Measurements from ENCODE around the gene TMEM129.

The TMEM129 gene

DNA sequence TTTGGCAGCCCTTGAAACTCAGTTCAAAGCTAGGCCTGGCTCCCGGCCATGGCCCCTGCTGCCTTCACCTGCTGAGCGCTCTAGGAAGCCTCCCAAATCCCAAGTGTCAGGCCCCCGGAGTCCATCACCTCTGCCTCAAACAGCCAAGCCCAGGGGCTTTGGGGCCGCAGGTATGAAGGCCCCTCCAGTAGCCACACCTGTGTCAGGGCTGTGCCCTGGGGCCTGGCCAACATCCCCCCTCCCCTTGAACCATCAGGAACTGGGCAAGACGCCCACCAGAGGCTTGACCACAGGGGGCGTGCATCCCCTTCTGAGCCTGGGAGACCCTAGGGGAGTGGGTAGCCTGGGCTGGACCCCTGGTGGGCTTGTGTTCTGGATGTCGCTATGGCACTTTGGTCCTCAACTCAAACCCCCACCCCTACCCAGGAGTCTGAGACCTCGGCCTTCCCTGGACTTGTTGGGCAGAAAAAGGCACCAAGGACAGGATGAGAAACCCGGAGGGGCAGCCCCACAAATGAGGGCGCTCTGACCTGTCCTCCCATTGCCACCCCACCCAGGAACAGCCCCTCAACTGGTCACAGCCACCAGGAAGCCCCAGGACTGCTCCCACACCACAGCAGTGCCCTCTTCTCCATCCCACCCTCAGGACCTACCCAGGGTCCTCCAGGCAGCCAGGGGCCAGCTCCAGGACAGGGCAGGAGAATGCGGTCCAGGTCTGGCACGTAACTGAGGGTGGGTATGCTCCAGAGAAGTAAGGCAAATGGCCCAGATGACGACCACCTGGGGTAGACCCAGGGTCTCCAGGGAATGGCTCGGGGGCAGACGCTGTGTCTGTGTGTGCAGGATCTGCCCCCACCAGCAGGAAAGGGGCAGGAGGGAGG is 4.8 kb downstream of the TMEM129 start (continued):
- no peak for TF ChIP-seq PPARA (CRISPR knock-in tag; IDR thresholded peaks at IDR 0.05; ENCODE audit: borderline replicate concordance)
- TF ChIP-seq ARNTL (CRISPR knock-in tag; IDR thresholded peaks at IDR 0.05; ENCODE audit: borderline replicate concordance, low read depth): no peak
- no peak for TF ChIP-seq CSDC2 (CRISPR knock-in tag; IDR thresholded peaks at IDR 0.05)
- TF ChIP-seq ISL1 (CRISPR knock-in tag; IDR thresholded peaks at IDR 0.05): no peak
- TF ChIP-seq, protein P1, sequence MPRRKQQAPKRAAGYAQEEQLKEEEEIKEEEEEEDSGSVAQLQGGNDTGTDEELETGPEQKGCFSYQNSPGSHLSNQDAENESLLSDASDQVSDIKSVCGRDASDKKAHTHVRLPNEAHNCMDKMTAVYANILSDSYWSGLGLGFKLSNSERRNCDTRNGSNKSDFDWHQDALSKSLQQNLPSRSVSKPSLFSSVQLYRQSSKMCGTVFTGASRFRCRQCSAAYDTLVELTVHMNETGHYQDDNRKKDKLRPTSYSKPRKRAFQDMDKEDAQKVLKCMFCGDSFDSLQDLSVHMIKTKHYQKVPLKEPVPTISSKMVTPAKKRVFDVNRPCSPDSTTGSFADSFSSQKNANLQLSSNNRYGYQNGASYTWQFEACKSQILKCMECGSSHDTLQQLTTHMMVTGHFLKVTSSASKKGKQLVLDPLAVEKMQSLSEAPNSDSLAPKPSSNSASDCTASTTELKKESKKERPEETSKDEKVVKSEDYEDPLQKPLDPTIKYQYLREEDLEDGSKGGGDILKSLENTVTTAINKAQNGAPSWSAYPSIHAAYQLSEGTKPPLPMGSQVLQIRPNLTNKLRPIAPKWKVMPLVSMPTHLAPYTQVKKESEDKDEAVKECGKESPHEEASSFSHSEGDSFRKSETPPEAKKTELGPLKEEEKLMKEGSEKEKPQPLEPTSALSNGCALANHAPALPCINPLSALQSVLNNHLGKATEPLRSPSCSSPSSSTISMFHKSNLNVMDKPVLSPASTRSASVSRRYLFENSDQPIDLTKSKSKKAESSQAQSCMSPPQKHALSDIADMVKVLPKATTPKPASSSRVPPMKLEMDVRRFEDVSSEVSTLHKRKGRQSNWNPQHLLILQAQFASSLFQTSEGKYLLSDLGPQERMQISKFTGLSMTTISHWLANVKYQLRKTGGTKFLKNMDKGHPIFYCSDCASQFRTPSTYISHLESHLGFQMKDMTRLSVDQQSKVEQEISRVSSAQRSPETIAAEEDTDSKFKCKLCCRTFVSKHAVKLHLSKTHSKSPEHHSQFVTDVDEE (CRISPR knock-in tag; IDR thresholded peaks at IDR 0.05): no peak

DNA sequence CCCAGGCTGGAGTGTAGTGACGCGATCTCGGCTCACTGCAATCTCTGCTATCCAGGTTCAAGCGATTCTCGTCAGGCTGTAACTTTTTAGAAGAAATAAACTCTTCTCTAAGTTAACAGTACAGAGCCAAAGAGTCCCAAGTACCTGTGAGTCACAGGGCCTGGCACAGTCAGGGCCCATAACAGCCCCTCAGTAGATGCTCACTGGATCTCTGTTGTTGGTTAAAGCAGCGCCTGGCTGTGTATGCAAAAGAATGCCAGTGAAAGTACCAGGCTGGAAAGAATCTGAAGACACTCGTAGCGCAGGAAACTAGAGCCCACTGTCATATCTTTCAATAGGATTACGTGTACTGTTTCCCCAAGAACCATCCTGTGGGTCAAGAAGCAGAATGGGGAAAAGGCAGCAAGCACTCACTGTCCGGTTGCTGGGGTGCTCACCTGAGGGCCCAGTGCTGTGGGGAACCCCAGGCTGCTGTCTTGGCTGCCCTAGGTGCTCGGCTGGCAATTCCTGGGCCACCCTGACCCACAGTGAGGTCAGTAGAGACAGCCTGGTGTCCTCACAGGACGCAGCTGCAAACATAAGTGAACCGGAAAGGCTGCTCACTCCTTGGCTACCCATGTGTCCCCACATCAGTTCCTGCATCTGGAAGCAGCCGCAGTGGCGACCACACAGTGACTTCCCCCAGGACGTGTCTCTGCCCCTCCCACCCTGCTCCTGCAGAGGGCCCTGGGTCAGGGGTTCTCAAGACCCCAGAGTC is 5.9 kb downstream of the TMEM129 start:
- no peak for ATAC-seq
- TF ChIP-seq, protein P1 (CRISPR knock-in tag; IDR thresholded peaks at IDR 0.05): no peak
- TF ChIP-seq, protein P2, sequence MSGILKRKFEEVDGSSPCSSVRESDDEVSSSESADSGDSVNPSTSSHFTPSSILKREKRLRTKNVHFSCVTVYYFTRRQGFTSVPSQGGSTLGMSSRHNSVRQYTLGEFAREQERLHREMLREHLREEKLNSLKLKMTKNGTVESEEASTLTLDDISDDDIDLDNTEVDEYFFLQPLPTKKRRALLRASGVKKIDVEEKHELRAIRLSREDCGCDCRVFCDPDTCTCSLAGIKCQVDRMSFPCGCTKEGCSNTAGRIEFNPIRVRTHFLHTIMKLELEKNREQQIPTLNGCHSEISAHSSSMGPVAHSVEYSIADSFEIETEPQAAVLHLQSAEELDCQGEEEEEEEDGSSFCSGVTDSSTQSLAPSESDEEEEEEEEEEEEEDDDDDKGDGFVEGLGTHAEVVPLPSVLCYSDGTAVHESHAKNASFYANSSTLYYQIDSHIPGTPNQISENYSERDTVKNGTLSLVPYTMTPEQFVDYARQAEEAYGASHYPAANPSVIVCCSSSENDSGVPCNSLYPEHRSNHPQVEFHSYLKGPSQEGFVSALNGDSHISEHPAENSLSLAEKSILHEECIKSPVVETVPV (CRISPR knock-in tag; IDR thresholded peaks at IDR 0.05): no peak
- TF ChIP-seq ESRRG (CRISPR knock-in tag; IDR thresholded peaks at IDR 0.05) (no peak), OSR1 (CRISPR knock-in tag; IDR thresholded peaks at IDR 0.05) (no peak), ZC3H10 (CRISPR knock-in tag; IDR thresholded peaks at IDR 0.05) (no peak), RARB (CRISPR knock-in tag; IDR thresholded peaks at IDR 0.05) (no peak), CSDC2 (CRISPR knock-in tag; IDR thresholded peaks at IDR 0.05) (no peak), GLIS3 (CRISPR knock-in tag; IDR thresholded peaks at IDR 0.05) (no peak), ZNF8 (CRISPR knock-in tag; IDR thresholded peaks at IDR 0.05) (no peak), SNAI2 (CRISPR knock-in tag; IDR thresholded peaks at IDR 0.05) (no peak), ARNTL (CRISPR knock-in tag; IDR thresholded peaks at IDR 0.05; ENCODE audit: borderline replicate concordance, low read depth) (no peak), BACH2 (CRISPR knock-in tag; IDR thresholded peaks at IDR 0.05; ENCODE audit: borderline replicate concordance) (no peak), ZFP30 (CRISPR knock-in tag; IDR thresholded peaks at IDR 0.05) (no peak)
- TF ChIP-seq, protein P3, sequence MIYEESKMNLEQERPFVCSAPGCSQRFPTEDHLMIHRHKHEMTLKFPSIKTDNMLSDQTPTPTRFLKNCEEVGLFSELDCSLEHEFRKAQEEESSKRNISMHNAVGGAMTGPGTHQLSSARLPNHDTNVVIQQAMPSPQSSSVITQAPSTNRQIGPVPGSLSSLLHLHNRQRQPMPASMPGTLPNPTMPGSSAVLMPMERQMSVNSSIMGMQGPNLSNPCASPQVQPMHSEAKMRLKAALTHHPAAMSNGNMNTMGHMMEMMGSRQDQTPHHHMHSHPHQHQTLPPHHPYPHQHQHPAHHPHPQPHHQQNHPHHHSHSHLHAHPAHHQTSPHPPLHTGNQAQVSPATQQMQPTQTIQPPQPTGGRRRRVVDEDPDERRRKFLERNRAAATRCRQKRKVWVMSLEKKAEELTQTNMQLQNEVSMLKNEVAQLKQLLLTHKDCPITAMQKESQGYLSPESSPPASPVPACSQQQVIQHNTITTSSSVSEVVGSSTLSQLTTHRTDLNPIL (CRISPR knock-in tag; IDR thresholded peaks at IDR 0.05; ENCODE audit: low read depth): no peak

DNA sequence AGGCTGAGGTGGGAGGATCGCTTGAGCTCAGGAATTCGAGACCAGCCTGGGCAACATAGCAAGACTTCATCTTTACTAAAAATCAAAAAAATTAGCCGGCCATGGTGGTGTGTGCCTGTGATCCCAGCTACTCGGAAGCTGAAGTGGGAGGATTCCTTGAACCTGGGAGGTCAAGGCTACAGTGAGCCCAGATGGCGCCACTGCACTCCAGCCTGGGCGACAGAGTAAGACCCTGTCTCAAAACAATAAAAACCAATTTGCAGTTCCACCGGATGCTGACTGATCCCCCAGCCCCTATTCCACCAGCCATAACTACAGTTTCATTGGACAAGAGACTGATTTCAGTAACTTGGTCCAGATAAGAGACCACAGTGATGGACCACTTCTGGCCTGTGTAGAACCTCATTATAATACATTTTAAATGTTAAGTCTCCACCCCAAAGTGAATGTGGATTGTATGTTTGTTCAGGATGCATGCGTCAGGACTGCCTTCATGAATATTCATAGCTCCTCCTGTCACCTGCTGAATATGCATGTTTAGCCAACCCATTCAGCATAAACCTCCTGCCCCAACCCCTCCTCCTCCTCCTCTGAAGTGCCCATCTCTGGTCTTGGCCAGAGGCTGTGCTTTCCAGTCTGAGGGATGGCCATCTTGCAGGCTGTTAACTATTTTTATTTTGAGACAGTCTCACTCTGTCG is 6.7 kb downstream of the TMEM129 start:
- no peak for ATAC-seq
- no peak for TF ChIP-seq BACH2 (CRISPR knock-in tag; IDR thresholded peaks at IDR 0.05; ENCODE audit: borderline replicate concordance)
- TF ChIP-seq ZFP3 (CRISPR knock-in tag; IDR thresholded peaks at IDR 0.05): no peak
- no peak for TF ChIP-seq ISL1 (CRISPR knock-in tag; IDR thresholded peaks at IDR 0.05)
- TF ChIP-seq TCF4 (CRISPR knock-in tag; IDR thresholded peaks at IDR 0.05; ENCODE audit: borderline replicate concordance): no peak
- TF ChIP-seq ZNF70 (CRISPR knock-in tag; IDR thresholded peaks at IDR 0.05): no peak
- no peak for TF ChIP-seq ZNF8 (CRISPR knock-in tag; IDR thresholded peaks at IDR 0.05)
- TF ChIP-seq ZC3H10 (CRISPR knock-in tag; IDR thresholded peaks at IDR 0.05): no peak
- TF ChIP-seq CSDC2 (CRISPR knock-in tag; IDR thresholded peaks at IDR 0.05): no peak
- TF ChIP-seq ZFP30 (CRISPR knock-in tag; IDR thresholded peaks at IDR 0.05): no peak
- TF ChIP-seq OSR1 (CRISPR knock-in tag; IDR thresholded peaks at IDR 0.05): no peak
- TF ChIP-seq PPARA (CRISPR knock-in tag; IDR thresholded peaks at IDR 0.05; ENCODE audit: borderline replicate concordance): no peak
- no peak for TF ChIP-seq ESRRG (CRISPR knock-in tag; IDR thresholded peaks at IDR 0.05)

All from SK-N-SH treated with all-trans-retinoic acid at 6 μM for 48 hours (cell line).